HUES48 (cell line): ENCODE measurements around the gene MAP4K3.
"Not testable (repeated sequence)": the region's sequence is repeated elsewhere in the genome, so short reads cannot be mapped to it uniquely, and the experiment has no call there.

Experiments
- H3K27ac ChIP-seq: one replicate; pipeline ENCODE4 v1.7.0; 2013; ENCODE audit warnings: low read depth, low read length, inconsistent platforms
- H3K27me3 ChIP-seq: 2 replicates; pipeline ENCODE4 v1.6.1; 2013; ENCODE audit warnings: mild to moderate bottlenecking, low read length; ENCODE audit not compliant: control insufficient read depth, insufficient read depth
- H3K36me3 ChIP-seq: 2 replicates; pipeline ENCODE4 v1.6.1; 2013; ENCODE audit warnings: low read length; ENCODE audit not compliant: control insufficient read depth, insufficient read depth
- H3K4me1 ChIP-seq: 2 replicates; pipeline ENCODE4 v1.6.1; 2013; ENCODE audit warnings: mild to moderate bottlenecking, low read length; ENCODE audit not compliant: control insufficient read depth, insufficient read depth
- H3K4me3 ChIP-seq: 2 replicates; pipeline ENCODE4 v1.5.1; 2013; ENCODE audit warnings: mild to moderate bottlenecking, low read depth, low read length
- H3K9ac ChIP-seq: 2 replicates; pipeline ENCODE4 v1.6.1; 2013; ENCODE audit warnings: mild to moderate bottlenecking, low read depth, low read length, moderate library complexity
- H3K9me3 ChIP-seq: 2 replicates; pipeline ENCODE4 v1.6.1; 2013; ENCODE audit warnings: low read length; ENCODE audit not compliant: control insufficient read depth, insufficient read depth

MAP4K3 gene

DNA sequence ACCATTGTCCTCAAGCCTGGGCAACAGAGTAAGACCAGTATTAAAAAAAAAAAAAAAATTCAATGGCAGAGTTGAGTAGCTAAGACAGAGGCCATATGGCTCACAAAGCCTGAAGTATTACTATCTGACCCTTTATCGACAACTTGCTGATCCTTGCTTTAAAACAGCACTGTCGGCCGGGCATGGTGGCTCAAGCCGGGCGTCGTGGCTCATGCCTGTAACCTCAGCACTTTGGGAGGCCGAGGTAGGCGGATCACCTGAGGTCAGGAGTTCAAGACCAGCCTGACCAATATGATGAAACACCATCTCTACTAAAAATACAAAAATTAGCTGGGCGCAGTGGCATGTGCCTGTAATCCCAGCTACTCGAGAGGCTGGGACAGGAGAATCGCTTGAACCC lies 53.0 kb downstream of the MAP4K3 start:
- H3K27ac ChIP-seq, H3K36me3 ChIP-seq, H3K9me3 ChIP-seq, H3K27me3 ChIP-seq, H3K4me3 ChIP-seq, H3K9ac ChIP-seq: not testable (repeated sequence)
- peaks cover 33% of the 10 kb centered on the region for H3K4me1 ChIP-seq

DNA sequence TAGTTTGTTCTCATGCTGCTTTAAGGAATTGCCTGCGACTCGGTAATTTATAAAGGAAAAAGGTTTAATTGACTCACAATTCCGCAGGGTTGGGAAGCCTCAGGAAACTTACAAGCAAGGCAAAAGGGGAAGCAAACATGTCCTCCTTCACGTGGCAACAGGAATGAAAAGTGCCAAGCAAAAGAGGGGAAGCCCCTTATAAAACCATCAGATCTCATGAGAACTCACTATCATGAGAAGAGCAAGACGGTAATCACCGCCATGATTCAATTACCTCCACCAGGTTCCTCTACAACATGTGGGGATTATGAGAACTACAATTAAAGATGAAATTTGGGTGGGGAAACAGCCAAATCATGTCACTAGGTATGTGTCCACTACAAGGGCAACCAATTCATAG lies 53.9 kb downstream of the MAP4K3 start:
- H3K4me3 ChIP-seq, result no peak overlapping the region
- no peak overlapping the region; the same call in 1 of the 2 replicates for H3K9ac ChIP-seq
- no peak overlapping the region for H3K27ac ChIP-seq
- no peaks in the 10 kb centered on the region for H3K27me3 ChIP-seq
- no peaks in the 10 kb centered on the region for H3K36me3 ChIP-seq
- no peaks in the 10 kb centered on the region for H3K9me3 ChIP-seq
- peaks cover 35% of the 10 kb centered on the region for H3K4me1 ChIP-seq

DNA sequence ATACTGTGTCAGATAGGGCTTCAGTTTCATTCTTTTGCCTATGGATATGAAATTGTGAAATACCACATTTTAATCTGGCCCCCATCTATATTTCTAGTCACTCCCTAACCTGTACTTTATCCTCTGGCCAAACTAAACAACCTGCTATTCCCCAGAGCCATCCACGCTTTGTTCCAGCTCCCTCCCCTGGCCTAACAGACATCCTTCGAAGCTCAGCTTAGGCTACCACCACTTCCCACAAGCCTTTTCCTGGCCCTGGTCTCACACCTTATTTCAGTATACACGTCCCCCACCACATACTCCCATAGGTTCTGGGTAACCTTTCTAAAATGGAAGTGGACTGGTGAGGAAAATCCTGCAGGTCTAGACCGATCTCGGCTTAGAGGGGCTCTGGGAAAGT lies 55.4 kb downstream of the MAP4K3 start:
- no peaks in the 10 kb centered on the region for H3K9me3 ChIP-seq
- peak overlapping the region; percentile 48 for H3K27ac ChIP-seq
- no peaks in the 10 kb centered on the region for H3K36me3 ChIP-seq
- H3K4me3 ChIP-seq, result no peak overlapping the region
- H3K9ac ChIP-seq, result no peak overlapping the region
- H3K4me1 ChIP-seq, result peaks cover 41% of the 10 kb centered on the region
- H3K27me3 ChIP-seq, result no peaks in the 10 kb centered on the region

DNA sequence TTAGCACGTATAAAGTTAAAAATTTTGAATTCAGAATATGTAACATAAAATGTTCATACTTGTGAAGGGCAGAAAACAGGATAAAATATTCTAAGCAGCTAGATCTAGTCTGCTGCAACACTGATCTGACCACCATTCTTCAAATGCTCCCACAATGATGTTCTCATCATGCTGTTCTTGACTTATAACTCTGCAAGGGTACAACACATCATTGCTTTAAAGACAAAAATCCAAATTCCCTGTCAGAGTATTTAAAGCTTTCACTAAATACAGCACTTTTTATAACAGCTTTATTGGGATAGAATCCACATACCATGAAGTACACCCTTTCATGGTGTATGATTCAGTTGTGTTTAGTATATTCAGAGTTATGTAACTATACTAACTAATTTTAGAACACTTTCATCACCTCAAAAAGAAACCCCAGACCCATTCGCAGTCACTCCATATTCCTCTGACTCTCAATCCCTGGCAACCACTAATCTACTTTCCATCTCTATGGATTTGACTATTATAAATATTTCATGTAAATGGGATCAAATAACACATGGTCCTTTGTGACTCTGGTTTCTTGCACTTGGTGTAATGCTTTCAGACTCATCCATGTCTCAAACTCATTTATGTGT lies 56.4 kb downstream of the MAP4K3 start:
- H3K9me3 ChIP-seq, result no peaks in the 10 kb centered on the region
- no peak overlapping the region for H3K4me3 ChIP-seq
- no peak overlapping the region for H3K27ac ChIP-seq
- peaks cover 41% of the 10 kb centered on the region for H3K4me1 ChIP-seq
- no peaks in the 10 kb centered on the region for H3K27me3 ChIP-seq
- H3K9ac ChIP-seq, result no peak overlapping the region
- H3K36me3 ChIP-seq, result peaks cover 3% of the 10 kb centered on the region; the same call in 1 of the 2 replicates

DNA sequence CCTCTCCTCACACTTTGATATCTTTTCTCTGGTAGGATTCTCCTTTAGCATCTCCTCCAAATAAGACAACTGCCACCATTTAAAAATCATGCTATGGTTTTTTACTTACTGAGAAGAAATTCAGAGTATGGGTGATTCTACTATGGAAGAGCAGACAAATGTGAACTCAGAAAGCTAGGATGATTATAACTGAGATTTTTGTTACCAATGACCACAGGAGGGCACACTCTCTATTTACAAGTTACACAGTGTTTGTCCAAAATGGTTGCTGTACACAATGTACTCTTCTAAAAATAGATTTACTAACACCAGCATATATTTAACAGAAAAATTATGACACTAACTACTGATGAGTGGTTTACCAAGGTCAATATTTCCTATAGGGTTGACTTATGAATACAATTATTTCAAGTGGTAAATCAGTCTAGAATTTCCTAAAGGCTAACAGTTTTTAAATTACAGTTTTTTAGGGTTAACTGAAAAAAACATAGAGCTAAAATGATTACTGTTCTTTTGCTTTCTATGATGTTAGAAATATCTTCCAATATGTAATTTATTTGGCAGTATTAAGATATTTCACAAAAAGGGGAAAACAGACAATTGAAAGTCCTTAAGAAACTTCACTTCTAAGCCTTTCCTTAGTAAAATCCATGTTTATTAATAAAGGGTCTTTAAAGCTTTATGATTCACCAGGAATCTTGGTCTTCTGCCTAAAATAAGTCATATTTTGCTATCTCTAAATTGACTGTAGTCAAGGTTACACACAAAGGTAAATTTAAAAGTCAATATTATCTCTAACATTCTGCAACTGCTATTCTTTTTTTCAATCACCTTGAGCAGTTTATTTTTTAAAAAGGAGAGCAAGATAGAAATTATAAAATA lies 57.2 kb downstream of the MAP4K3 start:
- Histone ChIP-seq H3K36me3 (peaks cover 3% of the 10 kb centered on the region; the same call in 1 of the 2 replicates), H3K27ac (no peak overlapping the region), H3K4me3 (no peak overlapping the region), H3K9ac (no peak overlapping the region), H3K27me3 (no peaks in the 10 kb centered on the region), H3K9me3 (no peaks in the 10 kb centered on the region), H3K4me1 (peaks cover 41% of the 10 kb centered on the region)

DNA sequence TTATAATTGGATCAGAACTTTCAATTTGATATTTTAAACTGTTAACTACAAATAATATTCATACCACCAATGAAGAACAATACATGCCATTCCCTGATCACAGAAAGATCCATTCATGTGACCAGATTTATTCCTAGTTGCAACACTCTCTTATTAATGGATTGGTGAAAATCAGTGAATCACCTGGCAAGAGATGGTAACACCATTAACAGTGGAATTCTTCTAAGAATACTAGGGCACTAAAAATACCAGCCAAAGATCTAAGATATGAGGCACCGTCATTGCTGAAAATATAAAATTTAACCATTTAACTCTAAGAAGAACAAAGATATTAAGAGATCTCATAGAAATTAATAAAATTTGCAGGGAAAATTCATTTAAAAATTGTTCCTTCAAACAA lies 58.1 kb downstream of the MAP4K3 start:
- Histone ChIP-seq H3K27me3 (no peaks in the 10 kb centered on the region), H3K9ac (no peak overlapping the region), H3K27ac (no peak overlapping the region), H3K4me3 (no peak overlapping the region), H3K36me3 (peaks cover 3% of the 10 kb centered on the region; the same call in 1 of the 2 replicates), H3K4me1 (peaks cover 41% of the 10 kb centered on the region), H3K9me3 (no peaks in the 10 kb centered on the region)

DNA sequence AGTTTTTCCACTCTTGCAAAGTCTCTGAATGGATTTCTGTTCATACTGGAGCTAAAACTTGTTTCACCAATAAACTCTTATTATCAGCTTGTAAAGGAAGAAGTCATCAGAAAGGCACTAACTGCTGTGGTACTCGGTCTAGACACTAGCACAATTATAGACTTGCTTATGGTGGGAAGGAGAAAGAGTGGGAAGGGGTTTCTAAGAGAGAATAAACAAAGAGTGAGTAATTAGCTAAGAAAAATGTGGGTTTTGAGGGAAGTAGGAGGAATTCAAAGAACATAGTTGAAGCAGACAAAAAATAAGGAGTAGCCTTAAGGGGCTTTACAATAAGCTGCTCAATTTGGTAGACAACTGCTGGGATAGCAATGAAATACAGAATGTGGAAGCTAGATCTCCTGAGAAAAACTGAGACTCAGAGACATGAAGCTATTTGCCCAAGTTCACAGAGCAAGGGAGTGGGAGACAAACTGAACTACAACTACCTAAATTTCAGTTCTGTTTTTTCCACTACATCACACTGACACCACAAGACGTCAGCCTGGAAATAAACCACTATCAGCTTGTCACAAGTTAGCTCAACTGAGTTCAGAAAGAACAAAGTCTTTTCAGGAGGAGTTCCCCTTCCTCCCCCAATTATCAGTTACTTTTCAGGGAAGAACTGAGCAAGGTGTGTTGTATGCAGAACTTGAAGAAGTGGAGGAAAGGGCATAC lies 59.7 kb downstream of the MAP4K3 start:
- Histone ChIP-seq H3K4me3 (no peak overlapping the region), H3K4me1 (peaks cover 33% of the 10 kb centered on the region), H3K27ac (peak overlapping the region; percentile 2), H3K9ac (no peak overlapping the region), H3K36me3 (peaks cover 3% of the 10 kb centered on the region; the same call in 1 of the 2 replicates), H3K27me3 (no peaks in the 10 kb centered on the region), H3K9me3 (no peaks in the 10 kb centered on the region)

DNA sequence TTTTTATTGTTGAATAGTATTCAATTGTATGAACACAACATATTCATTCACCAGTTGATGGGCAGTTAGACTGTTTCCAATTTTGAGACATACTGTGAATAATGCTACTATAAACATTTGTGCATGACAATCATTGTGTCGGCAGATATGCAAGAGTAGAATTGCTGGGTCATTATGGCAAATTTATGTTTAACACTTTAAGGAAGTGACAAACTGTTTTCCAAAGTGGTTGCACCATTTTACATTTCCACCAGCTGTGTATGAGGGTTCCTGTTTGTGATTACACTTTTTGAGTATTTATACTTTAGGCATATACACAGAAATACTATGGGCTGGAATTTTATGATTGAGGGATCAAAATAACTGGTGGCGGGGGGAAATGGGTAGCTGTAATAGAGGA lies 61.2 kb downstream of the MAP4K3 start:
- no peak overlapping the region for H3K9ac ChIP-seq
- H3K36me3 ChIP-seq, result peaks cover 3% of the 10 kb centered on the region; the same call in 1 of the 2 replicates
- H3K9me3 ChIP-seq, result no peaks in the 10 kb centered on the region
- H3K4me3 ChIP-seq, result no peak overlapping the region
- H3K4me1 ChIP-seq, result peaks cover 23% of the 10 kb centered on the region
- H3K27ac ChIP-seq, result no peak overlapping the region
- H3K27me3 ChIP-seq, result no peaks in the 10 kb centered on the region

DNA sequence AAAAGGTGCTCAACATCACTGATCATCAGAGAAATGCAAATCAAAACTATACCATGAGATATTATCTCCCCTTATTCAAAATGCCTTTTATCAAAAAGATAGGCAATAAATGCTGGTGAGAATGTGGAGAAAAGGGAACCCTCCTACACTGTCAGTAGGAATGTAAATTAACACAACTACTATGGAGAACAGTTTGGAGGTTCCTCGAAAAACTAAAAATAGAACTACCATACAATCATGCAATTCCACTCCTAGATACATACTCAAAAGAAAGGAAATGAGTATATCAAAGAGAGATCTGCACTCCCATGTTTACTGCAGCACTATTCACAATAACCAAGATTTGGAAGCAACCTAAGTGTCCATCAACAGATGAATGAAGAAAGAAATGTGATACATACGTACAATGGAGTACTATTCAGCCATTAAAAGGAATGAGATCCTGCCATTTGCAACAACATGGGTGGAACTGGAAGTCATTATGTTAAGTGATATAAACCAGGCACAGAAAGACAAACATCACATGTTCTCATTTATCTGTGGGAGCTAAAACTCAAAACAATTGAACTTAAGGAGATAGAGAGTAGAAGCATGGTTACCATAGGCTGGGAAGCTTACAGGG lies 63.8 kb downstream of the MAP4K3 start:
- Histone ChIP-seq H3K27ac (no peak overlapping the region), H3K4me3 (no peak overlapping the region), H3K27me3 (no peaks in the 10 kb centered on the region), H3K36me3 (peaks cover 5% of the 10 kb centered on the region; the same call in 1 of the 2 replicates), H3K9me3 (no peaks in the 10 kb centered on the region), H3K4me1 (peaks cover 18% of the 10 kb centered on the region), H3K9ac (no peak overlapping the region)

DNA sequence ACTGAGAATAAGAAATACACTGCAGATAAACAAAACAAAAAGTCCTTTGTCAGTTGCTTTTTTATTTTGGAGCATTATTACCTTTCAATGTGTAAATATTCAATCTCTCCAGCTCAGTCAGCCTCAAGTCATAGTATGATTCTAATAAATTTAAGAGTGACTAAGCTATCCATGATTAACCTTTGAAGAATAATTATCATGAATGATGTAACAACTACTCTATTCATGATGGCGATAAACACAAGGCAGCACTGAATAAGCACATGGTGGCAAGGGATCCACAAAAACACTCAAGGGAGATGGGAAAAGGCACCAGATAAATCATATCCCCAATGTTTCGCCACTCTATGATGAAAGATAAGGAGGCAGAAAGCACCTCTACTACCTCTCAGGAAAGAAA lies 67.0 kb downstream of the MAP4K3 start:
- no peak overlapping the region for H3K27ac ChIP-seq
- H3K9ac ChIP-seq, result no peak overlapping the region
- H3K4me3 ChIP-seq, result no peak overlapping the region
- peaks cover 22% of the 10 kb centered on the region for H3K9me3 ChIP-seq
- no peaks in the 10 kb centered on the region for H3K27me3 ChIP-seq
- H3K36me3 ChIP-seq, result peaks cover 7% of the 10 kb centered on the region; the same call in 1 of the 2 replicates
- peaks cover 7% of the 10 kb centered on the region; the same call in 1 of the 2 replicates for H3K4me1 ChIP-seq
